GM19238 (cell line): ENCODE measurements around the gene SPO11.
"Not testable (repeated sequence)": the region's sequence is repeated elsewhere in the genome, so short reads cannot be mapped to it uniquely, and the experiment has no call there.

Experiments used
- DNase-seq: peaks from one replicate; pipeline ENCODE4 v3.0.0; 2011; ENCODE audit warnings: low spot score; ENCODE audit not compliant: insufficient read length

The SPO11 gene

GRCh38 chr20:57335392-57335791 is 5.8 kb downstream of the SPO11 start:
- DNase-seq: no peak

- no peak for DNase-seq
These were observed 12.1 kb downstream of the SPO11 start for GRCh38 chr20:57341663-57342062.

- DNase-seq: no peak
These were observed 13.2 kb downstream of the SPO11 start for GRCh38 chr20:57342829-57343228.

GRCh38 chr20:57346477-57346876 is 16.9 kb downstream of the SPO11 start:
- DNase-seq: no peak

- DNase-seq: no peak
These were observed 17.8 kb downstream of the SPO11 start for GRCh38 chr20:57347393-57347792.

DNA sequence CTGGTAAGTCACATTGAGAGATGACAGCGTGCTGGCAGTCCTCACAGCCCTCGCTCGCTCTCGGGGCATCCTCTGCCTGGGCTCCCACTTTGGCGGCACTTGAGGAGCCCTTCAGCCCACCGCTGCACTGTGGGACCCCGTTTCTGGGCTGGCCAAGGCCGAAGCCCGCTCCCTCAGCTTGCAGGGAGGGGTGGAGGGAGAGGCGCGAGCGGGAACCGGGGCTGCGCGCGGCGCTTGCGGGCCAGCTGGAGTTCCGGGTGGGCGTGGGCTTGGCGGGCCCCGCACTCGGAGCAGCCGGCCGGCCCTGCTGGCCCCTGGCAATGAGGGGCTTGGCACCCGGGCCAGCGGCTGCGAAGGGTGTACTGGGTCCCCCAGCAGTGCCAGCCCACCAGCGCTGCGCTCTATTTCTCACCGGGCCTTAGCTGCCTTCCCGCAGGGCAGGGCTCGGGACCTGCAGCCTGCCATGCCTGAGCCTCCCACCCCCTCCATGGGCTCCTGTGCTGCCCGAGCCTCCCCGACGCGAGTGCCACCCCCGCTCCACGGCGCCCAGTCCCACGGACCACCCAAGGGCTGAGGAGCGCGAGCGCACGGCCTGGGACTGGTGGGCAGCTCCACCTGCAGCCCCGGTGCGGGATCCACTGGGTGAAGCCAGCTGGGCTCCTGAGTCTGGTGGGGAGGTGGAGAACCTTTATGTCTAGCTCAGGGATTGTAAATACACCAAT is 18.8 kb downstream of the SPO11 start:
- not testable (repeated sequence) for DNase-seq

DNA sequence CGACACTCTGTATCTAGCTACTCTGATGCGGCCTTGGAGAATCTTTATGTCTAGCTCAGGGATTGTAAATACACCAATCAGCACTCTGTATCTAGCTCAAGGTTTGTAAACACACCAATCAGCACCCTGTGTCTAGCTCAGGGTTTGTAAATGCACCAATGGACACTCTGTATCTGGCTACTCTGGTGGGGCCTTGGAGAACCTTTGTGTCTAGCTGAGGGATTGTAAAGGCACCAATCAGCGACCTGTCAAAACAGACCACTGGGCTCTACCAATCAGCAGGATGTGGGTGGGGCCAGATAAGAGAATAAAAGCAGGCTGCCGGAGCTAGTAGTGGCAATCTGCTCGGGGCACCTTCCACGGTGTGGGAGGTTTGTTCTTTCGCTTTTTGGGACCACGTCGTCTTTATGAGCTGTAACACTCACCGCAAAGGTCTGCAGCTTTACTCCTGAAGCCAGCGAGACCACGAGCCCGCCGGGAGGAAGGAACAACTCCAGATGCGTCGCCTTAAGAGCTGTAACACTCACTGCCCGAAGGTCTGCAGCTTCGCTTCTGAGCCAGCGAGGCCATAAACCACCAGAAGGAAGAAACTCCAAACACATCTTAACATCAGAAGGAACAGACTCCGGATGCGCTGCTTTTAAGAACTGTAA is 19.4 kb downstream of the SPO11 start:
- not testable (repeated sequence) for DNase-seq

DNA sequence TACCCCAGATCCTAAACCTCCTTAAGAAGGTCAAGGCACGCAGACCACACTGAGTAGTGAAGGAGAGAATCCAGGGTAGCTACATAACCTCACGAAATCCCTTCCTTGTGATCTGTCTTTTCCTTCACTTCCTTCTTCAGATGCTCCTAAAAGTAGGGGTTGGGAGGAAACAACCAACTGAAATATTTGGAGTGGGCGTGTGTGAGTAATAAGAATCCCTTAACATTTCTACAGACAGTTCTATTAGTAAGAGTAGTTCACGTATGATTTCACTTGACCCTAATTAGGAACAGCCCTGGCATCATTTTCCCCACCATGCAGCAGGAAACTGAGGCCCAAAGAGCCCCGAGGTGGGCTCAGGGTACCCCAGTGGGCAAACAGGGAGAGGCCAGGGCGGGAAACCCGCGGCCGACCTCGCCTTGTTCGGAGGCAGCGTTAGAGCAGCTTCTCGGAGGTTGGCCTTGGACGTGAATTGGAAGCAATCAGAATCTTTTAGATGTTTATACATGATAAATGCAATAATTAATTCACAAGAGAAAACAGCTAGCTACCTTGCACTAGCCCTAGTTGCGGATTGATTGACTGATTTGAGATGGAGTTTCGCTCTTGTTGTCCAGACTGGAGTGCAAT is 20.6 kb downstream of the SPO11 start:
- no peak for DNase-seq

DNA sequence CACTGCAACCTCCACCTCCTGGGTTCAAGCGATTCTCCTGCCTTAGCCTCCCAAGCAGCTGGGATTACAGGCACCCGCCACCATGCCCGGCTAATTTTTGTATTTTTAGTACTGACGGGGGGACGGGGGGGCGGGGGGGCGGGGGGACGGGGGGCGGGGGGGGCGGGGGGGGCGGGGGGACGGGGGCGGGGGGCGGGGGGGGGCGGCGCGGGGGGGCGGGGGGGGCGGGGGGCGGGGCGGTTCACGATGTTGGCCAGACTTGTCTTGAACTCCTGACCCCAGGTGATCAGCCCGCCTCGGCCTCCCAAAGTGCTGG is 21.1 kb downstream of the SPO11 start:
- not testable (repeated sequence) for DNase-seq

DNA sequence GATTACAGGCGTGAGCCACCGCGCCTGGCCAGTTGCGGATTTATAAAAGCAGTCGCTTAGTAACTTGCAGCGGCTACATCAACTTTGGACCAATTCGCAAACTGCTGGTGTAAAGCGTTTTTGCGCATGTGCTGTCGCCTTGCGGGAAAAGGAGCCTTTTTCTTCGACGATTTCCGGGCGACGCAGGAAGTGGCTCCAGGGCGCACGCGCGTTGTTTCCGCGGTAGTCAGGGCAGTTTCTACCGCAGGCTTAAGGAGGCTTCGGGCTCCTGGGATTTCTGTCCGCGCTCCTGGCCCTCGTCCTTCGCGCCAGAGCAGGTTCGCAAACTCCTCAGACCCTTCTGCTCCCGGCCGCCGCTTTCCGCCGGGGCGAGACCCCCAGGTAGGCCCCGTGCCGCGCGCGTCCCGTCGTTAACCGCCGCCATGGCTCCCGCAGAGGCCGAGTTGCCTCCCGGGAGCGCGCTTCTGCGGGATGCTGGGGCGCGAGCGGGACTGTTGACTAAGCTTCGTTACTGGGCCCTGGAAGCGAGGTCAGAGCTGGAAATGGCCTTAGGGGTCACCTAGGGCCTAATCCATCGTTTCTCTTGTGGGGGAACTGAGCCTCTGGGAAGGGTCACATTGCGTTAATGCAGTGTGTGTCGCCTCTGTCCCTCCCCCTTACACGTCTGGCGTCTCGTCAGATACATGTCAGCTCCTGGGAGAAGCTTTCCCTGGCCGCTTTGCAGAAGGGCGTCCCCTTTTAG is 21.6 kb downstream of the SPO11 start, which contains the start of gene RAE1:
TSS of gene RAE1 (plus strand) at position 214 of the 742 bp plus-strand sequence. CDS start 2,784 bp downstream, outside the sequence.
- peak; percentile 79 for DNase-seq

GRCh38 chr20:57352305-57352704 is 22.7 kb downstream of the SPO11 start:
- DNase-seq: no peak

GRCh38 chr20:57353351-57353750 is 23.7 kb downstream of the SPO11 start:
- no peak for DNase-seq

DNA sequence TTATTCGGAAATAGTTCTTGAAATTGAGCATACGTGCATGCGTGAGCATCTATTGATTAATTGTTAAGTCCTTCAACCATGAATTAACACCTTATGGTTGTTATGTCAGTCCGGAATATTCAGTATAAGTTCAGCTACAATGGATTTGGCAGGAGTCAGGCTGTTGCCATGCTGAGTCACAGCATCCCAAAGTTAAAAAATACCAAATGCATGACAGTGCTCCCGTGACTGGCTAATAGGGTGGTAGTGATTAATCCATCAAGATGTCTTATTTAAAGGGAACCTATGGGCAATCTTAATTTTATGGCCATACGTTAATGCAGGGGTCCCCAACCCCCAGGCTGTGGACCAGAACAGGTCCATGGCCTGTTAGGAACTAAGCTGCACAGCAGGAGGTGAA is 31.9 kb downstream of the SPO11 start:
- no peak for DNase-seq

DNA sequence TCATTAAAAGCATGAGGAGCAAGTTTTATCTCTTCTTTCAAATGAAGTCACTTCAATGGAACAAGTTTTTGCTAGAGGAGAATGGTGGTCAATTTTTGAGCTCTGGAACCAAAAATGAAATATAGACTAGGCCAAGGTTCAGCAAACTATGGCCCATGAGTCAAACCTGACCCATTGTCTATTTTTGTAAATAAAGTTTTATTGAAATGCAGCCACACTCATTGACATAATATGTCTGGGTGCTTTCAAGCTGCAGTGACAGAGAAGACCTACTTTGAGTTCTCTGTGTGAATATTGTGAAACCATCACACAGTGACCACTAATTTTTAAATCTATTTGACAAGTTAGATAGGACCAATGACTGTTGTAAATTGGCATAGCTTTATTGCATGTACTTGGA is 34.8 kb downstream of the SPO11 start:
- DNase-seq: no peak

GRCh38 chr20:57369596-57369995 is 40.0 kb downstream of the SPO11 start:
- DNase-seq: no peak

GRCh38 chr20:57370316-57370715 is 40.7 kb downstream of the SPO11 start:
- DNase-seq: no peak

DNA sequence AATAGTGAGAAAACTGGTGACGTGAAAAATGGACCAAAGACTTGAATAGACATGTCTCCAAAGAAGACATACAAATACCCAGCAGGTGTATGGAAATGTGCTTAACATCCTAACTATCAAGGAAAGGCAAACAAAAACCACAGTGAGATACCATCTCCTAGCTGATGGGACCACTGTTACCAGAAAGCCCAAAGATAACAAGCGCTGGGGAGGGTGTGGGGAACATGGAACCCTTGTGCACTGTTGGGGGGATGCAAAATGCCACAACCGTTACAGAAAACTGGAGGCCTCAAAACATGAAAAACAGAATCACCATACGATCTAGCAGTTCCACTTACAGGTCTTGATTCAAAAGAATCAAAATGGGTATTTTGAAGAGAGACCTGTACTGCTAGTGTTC is 41.8 kb downstream of the SPO11 start:
- DNase-seq: no peak

DNA sequence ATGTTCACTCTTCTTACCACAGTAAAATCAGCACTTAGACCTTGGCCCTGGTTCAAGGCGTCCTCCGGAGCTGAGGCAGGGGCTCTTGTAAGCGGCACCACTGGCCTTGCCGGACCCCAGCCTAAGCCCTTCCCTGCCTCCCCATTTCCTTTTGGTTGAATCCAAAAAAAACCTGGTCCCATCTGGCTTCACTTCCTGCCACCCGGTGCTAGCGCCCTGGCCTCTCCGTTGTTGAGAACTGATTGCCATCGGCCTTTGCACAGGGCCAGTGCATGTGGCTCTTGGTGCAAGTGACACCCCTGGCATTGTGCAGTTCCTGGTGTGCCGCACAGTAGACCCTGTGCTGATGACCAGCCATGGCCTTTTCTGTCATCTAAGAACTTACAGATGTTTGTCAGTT is 42.6 kb downstream of the SPO11 start:
- no peak for DNase-seq

- DNase-seq: no peak
These were observed 43.2 kb downstream of the SPO11 start for GRCh38 chr20:57372581-57373350.

- no peak for DNase-seq
These were observed 44.8 kb downstream of the SPO11 start for GRCh38 chr20:57374343-57374930.
